ENCODE measurements around the gene HBEGF.

HBEGF gene

DNA sequence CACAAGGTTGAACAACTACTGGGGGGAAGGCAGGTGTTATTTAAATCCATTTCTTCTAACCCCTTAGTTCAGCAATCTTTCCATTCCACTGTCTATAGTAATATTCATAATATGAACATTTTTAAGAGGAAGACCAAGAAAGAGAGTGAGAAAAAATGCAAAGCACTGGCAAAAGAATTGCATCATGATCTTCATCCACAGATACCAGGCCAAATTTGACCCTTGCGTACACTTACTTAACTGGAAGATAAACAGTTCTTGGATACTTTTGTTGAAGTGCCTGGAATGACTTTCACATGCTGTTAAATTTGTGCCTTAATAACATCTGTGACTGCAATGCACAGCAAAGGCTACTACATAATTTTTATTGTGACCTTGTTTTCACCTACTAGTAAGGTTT, 45.3 kb downstream of the HBEGF start:
- no peak for DNase-seq

DNA sequence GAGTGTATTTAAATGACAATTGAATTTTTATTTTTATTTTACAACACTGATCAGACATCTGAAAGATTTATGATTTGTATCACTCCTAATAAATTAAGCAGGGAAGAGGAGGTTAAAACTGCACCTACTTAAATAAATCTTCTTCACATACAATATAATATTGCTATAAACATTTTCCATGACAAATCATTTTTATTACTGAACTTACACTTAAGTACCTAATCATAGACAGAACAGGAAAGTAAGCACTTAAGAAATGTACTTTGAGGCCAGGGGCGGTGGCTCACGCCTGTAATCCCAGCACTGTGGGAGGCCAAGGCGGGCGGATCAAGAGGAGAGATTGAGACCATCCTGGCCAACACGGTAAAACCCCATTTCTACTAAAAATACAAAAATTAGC, 47.3 kb downstream of the HBEGF start:
- no peak for DNase-seq

DNA sequence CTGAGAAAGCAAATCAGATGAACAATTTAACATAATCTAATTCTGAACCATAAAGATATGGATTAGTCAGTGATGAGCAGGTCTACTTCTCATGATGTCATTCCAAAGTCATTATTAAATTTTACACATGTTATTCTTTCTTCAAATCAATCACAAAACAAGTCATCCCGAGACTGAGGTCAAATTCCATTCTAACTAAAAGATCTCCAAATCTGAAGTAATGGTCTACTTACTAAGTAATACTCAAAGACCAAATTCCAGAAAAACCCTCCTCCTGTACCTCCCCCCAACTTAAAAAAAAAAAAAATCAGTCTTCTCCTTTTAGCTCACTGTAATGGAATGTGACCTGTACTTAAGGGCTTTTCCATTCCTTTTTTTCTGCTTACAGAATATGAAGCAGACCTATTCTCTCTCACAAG, 48.2 kb downstream of the HBEGF start:
- DNase-seq = no peak

DNA sequence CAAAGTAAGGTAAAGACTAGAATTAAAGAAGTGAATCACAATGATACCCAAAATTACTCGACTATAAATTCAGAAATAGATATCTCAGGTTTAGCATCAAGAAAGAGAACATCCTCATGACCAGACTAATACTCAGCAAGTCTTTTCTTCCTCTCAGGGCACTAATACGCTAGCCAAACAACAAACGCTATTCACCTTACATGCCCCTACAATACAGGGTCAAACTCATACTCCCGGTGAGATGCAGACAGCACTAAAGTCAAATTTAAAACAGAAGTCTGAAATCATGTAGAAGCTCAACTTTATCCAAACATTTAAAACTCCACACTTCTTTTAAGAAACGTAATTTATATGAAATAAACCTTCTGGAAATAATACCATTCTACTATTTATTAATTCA, 49.1 kb downstream of the HBEGF start:
- no peak for DNase-seq

DNA sequence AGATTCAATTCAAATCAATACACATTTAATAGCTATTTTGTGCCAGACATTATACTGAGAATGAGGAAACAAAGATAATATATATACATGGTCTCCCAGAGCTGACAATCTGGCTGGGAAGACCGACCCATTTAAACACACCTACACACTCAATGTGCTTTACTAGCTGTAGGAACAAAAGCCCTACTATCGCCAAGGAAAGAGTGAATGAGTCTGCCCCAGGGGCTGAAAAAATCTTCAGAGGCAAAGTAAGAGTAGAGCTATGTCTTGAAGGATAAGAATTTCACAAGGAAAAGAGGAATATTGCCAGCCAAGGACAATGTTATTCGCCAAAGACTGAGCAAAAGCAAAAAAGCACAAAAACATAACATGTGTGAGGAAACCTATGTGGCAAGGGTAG, 50.1 kb downstream of the HBEGF start:
- no peak for DNase-seq

DNA sequence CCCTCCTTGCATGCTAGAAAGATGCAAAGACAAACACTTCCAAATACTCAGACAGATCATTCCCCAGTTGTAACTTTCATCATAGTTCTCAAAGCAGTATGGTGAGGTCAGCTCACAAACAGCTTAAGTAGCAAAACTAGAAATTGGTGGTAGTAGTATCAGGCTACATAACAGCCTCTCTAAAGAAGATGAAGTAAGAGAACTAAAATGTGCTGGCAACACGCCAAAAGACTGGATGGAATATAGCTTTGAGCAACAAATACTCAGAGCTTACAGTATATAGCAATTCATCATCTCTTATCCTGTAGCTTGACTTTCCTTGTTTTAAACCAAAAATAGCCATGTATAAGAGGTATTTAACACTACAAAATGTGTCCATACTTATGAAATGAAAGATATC, 51.0 kb downstream of the HBEGF start:
- no peak for DNase-seq

DNA sequence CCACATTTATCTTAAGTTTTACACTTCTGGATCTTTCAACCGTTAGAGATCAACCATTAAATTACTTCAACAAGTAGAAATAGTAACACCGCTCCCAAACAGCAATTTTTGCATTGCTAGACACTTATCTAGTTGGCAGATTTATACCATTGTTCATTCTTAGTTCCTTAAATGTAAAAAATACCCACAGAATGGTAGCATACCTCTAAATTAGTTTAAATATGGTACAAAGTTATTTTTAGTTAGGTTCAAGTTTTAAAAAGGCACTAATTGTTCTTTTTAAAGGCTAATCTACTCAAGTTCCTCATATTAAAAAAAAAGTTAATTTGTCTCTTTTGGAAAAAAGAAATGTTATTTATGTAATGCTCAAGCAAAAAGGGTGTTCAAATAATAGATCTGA, 51.6 kb downstream of the HBEGF start:
- no peak for DNase-seq

DNA sequence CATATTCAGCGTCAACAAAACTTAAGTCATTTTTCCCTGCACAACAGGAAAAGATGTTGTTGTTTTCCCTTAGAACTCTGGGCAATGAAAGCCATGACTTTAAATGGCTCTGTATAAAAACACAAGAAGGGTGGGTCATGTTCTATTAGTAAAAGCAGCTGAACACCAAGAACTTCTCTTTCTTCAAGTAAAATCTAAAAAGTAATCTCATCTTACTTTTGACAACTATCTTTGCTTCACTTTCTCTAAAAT, 52.6 kb downstream of the HBEGF start:
- DNase-seq = no peak

DNA sequence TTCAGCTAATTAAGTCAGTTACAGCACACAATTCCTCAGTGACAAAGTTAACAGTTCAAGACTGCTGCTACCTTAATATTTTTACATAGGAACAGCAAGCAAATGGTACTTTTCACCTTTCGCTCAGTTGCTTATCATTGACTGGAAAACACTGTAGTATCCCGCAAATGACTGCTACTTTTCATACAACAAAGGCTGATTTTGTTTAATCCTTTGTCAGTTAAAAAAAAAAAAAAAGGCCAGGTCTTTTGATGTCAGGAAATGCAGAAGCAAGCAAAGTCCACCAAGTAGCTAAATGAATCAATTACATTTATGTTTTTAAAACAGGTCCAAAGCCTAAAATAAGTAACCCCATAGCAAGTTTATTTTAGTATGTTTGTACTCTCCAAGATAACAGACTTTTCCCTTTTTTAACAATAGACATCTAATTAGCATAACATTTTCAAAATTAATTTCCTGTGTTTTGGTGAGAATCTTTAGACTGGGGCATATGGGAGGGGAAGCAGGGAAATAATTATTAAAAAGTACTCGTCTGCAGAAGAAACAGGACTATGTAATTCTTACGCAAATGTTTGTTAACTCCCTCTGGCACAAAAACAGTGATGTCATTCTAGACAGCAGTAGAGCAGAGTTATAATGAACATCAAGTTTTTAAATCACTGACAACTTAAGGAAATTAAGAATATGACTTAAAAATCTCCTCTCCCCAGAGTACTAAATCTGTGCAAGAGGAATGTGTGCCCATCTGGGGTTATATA, 53.1 kb downstream of the HBEGF start:
- no peak for DNase-seq

DNA sequence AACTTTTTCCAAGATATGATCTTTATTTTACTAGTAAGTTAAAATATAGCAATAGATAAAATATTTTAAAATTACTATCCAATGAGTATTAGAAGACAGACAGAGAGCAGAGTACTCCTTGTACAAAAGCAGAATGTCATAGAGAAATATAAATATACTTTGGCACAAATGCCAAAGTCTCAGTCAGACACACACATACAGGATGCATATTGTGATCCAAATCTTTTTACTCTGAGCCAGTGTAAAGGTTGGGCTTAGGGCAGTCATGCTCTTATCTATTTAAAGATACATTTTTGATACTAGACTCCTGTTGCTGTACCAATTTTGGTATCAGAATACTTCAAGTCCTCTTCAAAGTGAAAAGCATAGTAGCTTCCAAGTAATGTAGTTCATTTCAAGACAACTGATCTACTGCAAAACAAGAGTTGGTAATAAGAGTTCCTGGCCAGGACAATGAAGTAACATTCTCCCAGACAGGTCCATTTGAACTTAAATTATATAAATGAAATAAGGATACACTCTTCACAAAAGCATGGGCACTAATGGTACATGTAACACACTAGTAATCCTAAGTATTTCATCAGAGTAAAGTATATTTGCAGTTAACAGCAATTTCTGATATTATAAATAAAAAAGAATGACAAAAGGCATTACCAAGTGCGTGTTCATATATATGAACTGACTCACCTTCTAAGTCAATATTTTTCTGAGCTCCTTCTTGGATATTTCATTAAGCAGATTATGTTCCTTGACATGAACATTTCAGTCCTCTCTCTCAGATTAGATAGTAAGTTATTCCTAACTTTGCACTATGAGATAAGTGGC, 54.0 kb downstream of the HBEGF start:
- no peak for DNase-seq

DNA sequence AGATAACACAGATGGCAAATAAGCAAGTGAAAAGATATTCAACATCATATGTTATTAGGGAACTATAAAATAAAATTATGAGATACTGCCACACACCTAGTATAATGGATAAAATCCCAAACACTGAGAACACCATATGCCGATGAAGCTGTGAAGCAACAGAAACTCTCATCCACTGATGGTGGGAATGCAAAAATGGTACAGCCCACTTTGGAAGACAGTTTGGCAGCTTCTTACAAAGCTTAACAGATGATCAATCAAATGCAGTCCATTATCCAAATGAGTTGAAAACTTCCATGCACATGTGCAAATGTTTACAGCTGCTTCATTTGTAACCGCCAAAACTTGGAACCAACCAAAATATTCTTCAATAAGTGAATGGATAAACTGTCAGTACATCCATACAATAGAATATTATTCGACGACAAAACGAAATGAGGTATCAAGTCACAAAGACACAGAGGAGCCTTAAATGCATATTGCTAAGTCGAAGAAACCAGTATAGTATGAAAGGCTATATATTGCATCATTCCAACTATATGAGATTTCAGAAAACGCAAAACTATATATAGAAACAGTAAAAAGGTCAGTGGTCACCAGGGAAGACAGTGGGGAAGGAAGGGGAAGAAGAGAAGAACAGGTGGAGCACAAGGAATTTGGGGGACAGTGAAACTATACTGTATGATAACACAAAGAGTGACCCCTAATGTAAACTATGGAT, 58.4 kb downstream of the HBEGF start:
- DNase-seq = no peak

DNA sequence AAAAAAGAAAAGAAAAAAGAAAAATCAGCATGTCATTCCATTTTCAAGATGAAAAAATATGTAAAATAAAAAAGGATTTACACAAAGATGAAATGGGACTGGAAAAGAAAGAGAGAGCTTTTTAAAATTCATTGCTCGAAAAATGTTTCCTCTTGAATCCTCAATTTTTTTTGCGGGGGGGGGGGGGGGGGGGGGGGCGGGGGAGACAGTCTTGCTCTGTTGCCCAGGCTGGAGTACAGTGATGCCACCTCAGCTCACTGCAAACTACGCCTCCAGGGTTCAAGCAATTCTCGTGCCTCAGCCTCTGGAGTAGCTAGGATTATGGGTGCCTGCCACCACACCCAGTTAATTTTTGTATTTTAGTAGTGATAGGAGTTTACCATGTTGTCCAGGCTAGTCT, 60.0 kb downstream of the HBEGF start:
- no peak for DNase-seq

DNA sequence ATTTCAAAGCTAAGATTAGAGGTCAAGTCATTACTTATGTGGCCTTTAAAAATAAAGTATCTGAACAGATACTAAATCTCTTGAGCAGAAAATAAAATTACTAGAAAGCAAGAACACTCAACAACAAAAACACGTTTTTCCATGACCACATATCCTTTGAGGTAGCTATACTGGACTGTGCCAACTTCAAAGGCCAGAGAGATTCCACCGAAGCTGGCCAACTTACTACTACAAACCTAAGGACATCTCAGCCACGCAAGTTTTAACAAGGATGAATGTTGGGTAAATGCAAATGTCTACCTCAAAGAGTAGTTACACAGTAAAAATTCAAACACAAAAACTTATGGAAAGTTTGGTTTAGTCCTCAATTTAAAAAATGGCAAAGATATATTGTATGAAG, 62.4 kb downstream of the HBEGF start:
- no peak for DNase-seq

Measured in effector CD8-positive, alpha-beta T cell (primary cell).